Anterior cingulate cortex (tissue), 58 donors: Measurements from ENCODE around the gene GRHPR.
"Not testable (repeated sequence)": the region's sequence is repeated elsewhere in the genome, so short reads cannot be mapped to it uniquely, and the experiment has no call there.

Source experiments
- DNase-seq, 58 donors: peaks; one replicate each; lab custom pipeline; 2025; lab: John Stamatoyannopoulos, UW

The GRHPR gene

GRCh38 chr9:37397948-37398347 is 24.5 kb upstream of the GRHPR start:
- DNase-seq = not testable (repeated sequence)

- no peak for DNase-seq
These were observed 24.0 kb upstream of the GRHPR start for GRCh38 chr9:37398464-37399025.

- no peak for DNase-seq
These were observed 23.2 kb upstream of the GRHPR start for GRCh38 chr9:37399336-37399735.

GRCh38 chr9:37404590-37404989 is 17.9 kb upstream of the GRHPR start:
- DNase-seq = no peak

GRCh38 chr9:37405350-37405749 is 17.1 kb upstream of the GRHPR start:
- DNase-seq = no peak

GRCh38 chr9:37405764-37406380 is 16.6 kb upstream of the GRHPR start:
- no peak for DNase-seq

- DNase-seq = no peak
These were observed 15.7 kb upstream of the GRHPR start for GRCh38 chr9:37406603-37407401.

GRCh38 chr9:37407468-37407867 is 15.0 kb upstream of the GRHPR start:
- DNase-seq = no peak

GRCh38 chr9:37408933-37409710 is 13.4 kb upstream of the GRHPR start:
- no peak for DNase-seq

- DNase-seq = no peak
These were observed 12.1 kb upstream of the GRHPR start for GRCh38 chr9:37410354-37410861.

GRCh38 chr9:37410969-37411785 is 11.3 kb upstream of the GRHPR start:
- DNase-seq = peak in 2 of 58 donors; percentile 11 to 13

- DNase-seq = no peak
These were observed 9.9 kb upstream of the GRHPR start for GRCh38 chr9:37412431-37413151.

- no peak for DNase-seq
These were observed 9.2 kb upstream of the GRHPR start for GRCh38 chr9:37413311-37413710.

- no peak for DNase-seq
These were observed 8.0 kb upstream of the GRHPR start for GRCh38 chr9:37414503-37414943.

GRCh38 chr9:37415011-37415719 is 7.3 kb upstream of the GRHPR start:
- DNase-seq = peak in 51 of 58 donors; percentile 15 to 76 (median 56)

GRCh38 chr9:37417252-37417803 is 5.2 kb upstream of the GRHPR start:
- no peak for DNase-seq

- DNase-seq = no peak
These were observed 4.5 kb upstream of the GRHPR start for GRCh38 chr9:37417857-37418618.
